A673 (cell line): ENCODE results near the gene HBS1L. TPM values are rescaled to one million over a fixed set of nuclear protein-coding genes. Genes with fewer than 3 reads are reported as not detected.

Source experiments
- BruUV-seq: library from RNA; stranded (reverse); fragments of 400-500 nt; replicated peaks from 2 replicates; lab custom pipeline; 2021; lab: Mats Ljungman, UMichigan
- CTCF ChIA-PET: fragments of 300-600 bp; sonication (Branson Sonifier 250); formaldehyde crosslinking; loops from one replicate; lab custom pipeline; 2022; ENCODE audit warnings: antibody characterized with exemption; lab: Charles Lee
- POLR2A ChIA-PET: fragments of 300-600 bp; sonication (Branson Sonifier 250); formaldehyde crosslinking; loops from one replicate; lab custom pipeline; 2022; ENCODE audit warnings: antibody characterized with exemption; ENCODE audit not compliant: low non-redundant PET; lab: Charles Lee
- DNase-seq: peaks from one replicate; pipeline ENCODE4 v3.0.0-alpha.2; 2015; ENCODE audit warnings: low spot score
- H3K27ac ChIP-seq: fragments of 200-600 bp; sonication (generic); 2 replicates; pipeline ENCODE4 v1.5.1; 2016; ENCODE audit warnings: mixed run types, low read depth, mild to moderate bottlenecking, mixed read lengths, antibody characterized with exemption, low read length; ENCODE audit not compliant: poor library complexity, severe bottlenecking
- H3K27me3 ChIP-seq: fragments of 200-600 bp; sonication (generic); replicated peaks from 2 replicates; pipeline ENCODE4 v1.6.1; 2017; ENCODE audit warnings: mixed run types, low read depth, mild to moderate bottlenecking, mixed read lengths, antibody characterized with exemption, low read length; ENCODE audit not compliant: insufficient read depth, poor library complexity
- H3K36me3 ChIP-seq: fragments of 200-600 bp; sonication (generic); 2 replicates; pipeline ENCODE4 v1.6.1; 2016; ENCODE audit warnings: mixed run types, mild to moderate bottlenecking, mixed read lengths, antibody characterized with exemption, low read length; ENCODE audit not compliant: insufficient read depth, poor library complexity, severe bottlenecking
- H3K4me1 ChIP-seq: fragments of 200-600 bp; sonication (generic); 2 replicates; pipeline ENCODE4 v1.6.1; 2017; ENCODE audit warnings: mixed run types, mild to moderate bottlenecking, mixed read lengths, antibody characterized with exemption, low read length; ENCODE audit not compliant: insufficient read depth, poor library complexity, severe bottlenecking
- H3K4me3 ChIP-seq: fragments of 200-600 bp; sonication (generic); 2 replicates; pipeline ENCODE4 v1.5.1; 2016; ENCODE audit warnings: low read depth, mixed run types, mild to moderate bottlenecking, mixed read lengths, low read length; ENCODE audit not compliant: poor library complexity, severe bottlenecking
- H3K9me3 ChIP-seq: fragments of 200-600 bp; sonication (generic); 2 replicates; pipeline ENCODE4 v1.6.1; 2016; ENCODE audit warnings: mixed run types, low read depth, mild to moderate bottlenecking, mixed read lengths, antibody characterized with exemption, low read length; ENCODE audit not compliant: poor library complexity, severe bottlenecking
- CTCF ChIP-seq: fragments of 300-800, 200-600 bp; sonication (generic); conservative IDR thresholded peaks from 2 replicates; pipeline ENCODE4 v1.5.1; 2017; ENCODE audit warnings: low read depth, mild to moderate bottlenecking, antibody characterized with exemption, low read length, moderate library complexity, mixed read lengths
- EZH2 ChIP-seq: fragments of 200-600 bp; sonication (generic); IDR thresholded peaks from 2 replicates; pipeline ENCODE4 v1.6.1; 2017; ENCODE audit warnings: borderline replicate concordance, low read depth, mild to moderate bottlenecking, mixed read lengths, antibody characterized with exemption, low read length; ENCODE audit not compliant: poor library complexity, severe bottlenecking
- intact Hi-C: fragments of 100-400 bp; cut with micrococcal nuclease; formaldehyde crosslinking; loops from one replicate; pipeline ENCODE4 v1.10.0; 2022; ENCODE audit not compliant: unreplicated experiment
- total RNA-seq: library from RNA; stranded (reverse); gene quantifications from 2 replicates; pipeline ENCODE4 v1.2.3, GENCODE V29; 2021

HBS1L gene
- total RNA-seq, 1 experiment from 2014 or later: 106 TPM

- no peaks in the 10 kb centered on the region for H3K4me1 ChIP-seq
- no peak for DNase-seq
- BruUV-seq: no TSS peak
Observed at GRCh38 chr6:135095716-135096115, 41.1 kb upstream of the HBS1L start.

GRCh38 chr6:135094403-135094821 is 39.8 kb upstream of the HBS1L start:
- H3K4me1 ChIP-seq: no peaks in the 10 kb centered on the region
- intact Hi-C loops: no loop called here
- no peak overlapping the region for H3K4me3 ChIP-seq
- ChIA-PET CTCF (no interaction called here), POLR2A (interaction anchor here (0.7 kb wide), 1 partner anchor 51 kb away, joined by 12 read pairs; no protein-coding TSS in a partner anchor)
- TF ChIP-seq CTCF (no peak), EZH2 (no peak)
- no TSS peak for BruUV-seq
- H3K9me3 ChIP-seq: no peaks in the 10 kb centered on the region
- H3K27me3 ChIP-seq: no peaks in the 10 kb centered on the region
- DNase-seq: no peak
- no peaks in the 10 kb centered on the region for H3K36me3 ChIP-seq
- H3K27ac ChIP-seq: no peak overlapping the region

More at GRCh38 chr6:135095716-135096115, 41.1 kb upstream of the HBS1L start:
- TF ChIP-seq CTCF (no peak), EZH2 (no peak)
- no peak overlapping the region for H3K4me3 ChIP-seq
- no peaks in the 10 kb centered on the region for H3K36me3 ChIP-seq
- POLR2A ChIA-PET: no interaction called here
- CTCF ChIA-PET: no interaction called here
- intact Hi-C loops: no loop called here
- no peaks in the 10 kb centered on the region for H3K9me3 ChIP-seq
- H3K27ac ChIP-seq: no peak overlapping the region
- H3K27me3 ChIP-seq: no peaks in the 10 kb centered on the region

- Histone ChIP-seq H3K27ac (no peak overlapping the region), H3K9me3 (no peaks in the 10 kb centered on the region), H3K27me3 (no peaks in the 10 kb centered on the region), H3K4me1 (no peaks in the 10 kb centered on the region), H3K4me3 (no peak overlapping the region), H3K36me3 (no peaks in the 10 kb centered on the region)
- TF ChIP-seq CTCF (no peak), EZH2 (no peak)
- BruUV-seq: no TSS peak
- no peak for DNase-seq
- CTCF ChIA-PET: no interaction called here
- POLR2A ChIA-PET: no interaction called here
- intact Hi-C loops: no loop called here
Observed at GRCh38 chr6:135093578-135093977, 39.0 kb upstream of the HBS1L start.
